GM19395 (cell line): ENCODE measurements around the gene FGF21.

ENCODE experiments used
- ATAC-seq: cut with Tn5 transposase; IDR thresholded peaks from one replicate; pipeline ENCODE4 v1.9.1; 2021; ENCODE audit warnings: mild to moderate bottlenecking, moderate library complexity; ENCODE audit not compliant: unreplicated experiment

FGF21 gene

GRCh38 chr19:48728911-48729664 lies 26.2 kb upstream of the FGF21 start:
- no peak for ATAC-seq

GRCh38 chr19:48731452-48731851 lies 23.9 kb upstream of the FGF21 start:
- no peak for ATAC-seq

- ATAC-seq, result no peak
Measured at GRCh38 chr19:48734625-48735024, 20.7 kb upstream of the FGF21 start.

GRCh38 chr19:48735031-48735615 lies 20.2 kb upstream of the FGF21 start:
- ATAC-seq, result no peak

GRCh38 chr19:48737360-48737998 lies 17.8 kb upstream of the FGF21 start:
- no peak for ATAC-seq

GRCh38 chr19:48738557-48739403 lies 16.5 kb upstream of the FGF21 start:
- ATAC-seq, result no peak

GRCh38 chr19:48739404-48740163 lies 15.7 kb upstream of the FGF21 start:
- ATAC-seq, result no peak

- no peak for ATAC-seq
Measured at GRCh38 chr19:48740164-48740972, 15.0 kb upstream of the FGF21 start, which contains the start of gene RASIP1. Gene RASIP1, minus strand, starts transcription at chr19:48740610. Its CDS starts 328 bp downstream, at chr19:48740282.

GRCh38 chr19:48741129-48741999 lies 14.0 kb upstream of the FGF21 start:
- no peak for ATAC-seq

GRCh38 chr19:48742096-48742495 lies 13.2 kb upstream of the FGF21 start:
- ATAC-seq, result no peak

GRCh38 chr19:48745208-48745995 lies 9.9 kb upstream of the FGF21 start:
- ATAC-seq, result no peak

- no peak for ATAC-seq
Measured at GRCh38 chr19:48746110-48746509, 9.2 kb upstream of the FGF21 start.

- no peak for ATAC-seq
Measured at GRCh38 chr19:48746738-48747575, 8.4 kb upstream of the FGF21 start, which contains the start of gene IZUMO1. Gene IZUMO1, minus strand, starts transcription at chr19:48746909. Its CDS starts 1,050 bp downstream, at chr19:48745859.

- no peak for ATAC-seq
Measured at GRCh38 chr19:48749571-48750198, 5.6 kb upstream of the FGF21 start.

GRCh38 chr19:48750351-48750750 lies 5.0 kb upstream of the FGF21 start:
- no peak for ATAC-seq

- no peak for ATAC-seq
Measured at GRCh38 chr19:48750771-48751504, 4.4 kb upstream of the FGF21 start.
